Measurements from ENCODE around the gene AOPEP. TPM values are rescaled to one million over a fixed set of nuclear protein-coding genes. Genes with fewer than 3 reads are reported as not detected.

The AOPEP gene
- polyA plus RNA-seq, 1 donor from 2014 or later = 10.0 TPM

- no peaks in the 10 kb centered on the region for H3K27me3 ChIP-seq (ENCODE audit: insufficient read depth, low read depth, low read length)
- H4K20me1 ChIP-seq (ENCODE audit: insufficient read depth) = no peaks in the 10 kb centered on the region
- H3K9me3 ChIP-seq (ENCODE audit: low read length) = no peaks in the 10 kb centered on the region
- no peaks in the 10 kb centered on the region for H3F3A ChIP-seq (ENCODE audit: insufficient read depth, low read length, poor library complexity, severe bottlenecking)
- no peak overlapping the region for H3K27ac ChIP-seq (ENCODE audit: low read length)
- no peak overlapping the region for H2AFZ ChIP-seq (ENCODE audit: low read depth, low read length)
- H3K9me2 ChIP-seq (ENCODE audit: insufficient read depth, low read length) = no peaks in the 10 kb centered on the region
- H3K36me3 ChIP-seq (ENCODE audit: insufficient read depth, low read length) = no peaks in the 10 kb centered on the region
- no peaks in the 10 kb centered on the region for H3K79me2 ChIP-seq (replicated peaks; ENCODE audit: insufficient read depth, low read length)
- TF ChIP-seq TAF1 (IDR thresholded peaks at IDR 0.05; ENCODE audit: low read depth) = no peak
- TF ChIP-seq RAD21 (conservative IDR thresholded peaks at IDR 0.05) = no peak
- TF ChIP-seq SMC3 (conservative IDR thresholded peaks at IDR 0.05; ENCODE audit: poor library complexity) = no peak
- no peak for TF ChIP-seq EZH2 (IDR thresholded peaks at IDR 0.05; ENCODE audit: borderline replicate concordance, insufficient read depth, low read length, poor library complexity, severe bottlenecking)
- TF ChIP-seq EP300 (conservative IDR thresholded peaks at IDR 0.05; ENCODE audit: poor library complexity, severe bottlenecking) = no peak
- no peak overlapping the region for H3K4me2 ChIP-seq (ENCODE audit: low read length)
- no peak overlapping the region for H3K9ac ChIP-seq (ENCODE audit: low read length)
- no peak overlapping the region for H3K4me3 ChIP-seq (ENCODE audit: low read length)
These were observed 398.3 kb downstream of the AOPEP start for GRCh38 chr9:95124582-95125367.

GRCh38 chr9:95125652-95126051, 399.2 kb downstream of the AOPEP start:
- Histone ChIP-seq H3F3A (ENCODE audit: insufficient read depth, low read length, poor library complexity, severe bottlenecking) (no peaks in the 10 kb centered on the region), H3K9me2 (ENCODE audit: insufficient read depth, low read length) (no peaks in the 10 kb centered on the region), H3K27ac (ENCODE audit: low read length) (no peak overlapping the region), H3K79me2 (replicated peaks; ENCODE audit: insufficient read depth, low read length) (no peaks in the 10 kb centered on the region), H3K36me3 (ENCODE audit: insufficient read depth, low read length) (no peaks in the 10 kb centered on the region), H3K9ac (ENCODE audit: low read length) (no peak overlapping the region), H3K27me3 (ENCODE audit: insufficient read depth, low read depth, low read length) (no peaks in the 10 kb centered on the region), H3K4me2 (ENCODE audit: low read length) (no peak overlapping the region), H2AFZ (ENCODE audit: low read depth, low read length) (no peak overlapping the region), H3K4me3 (ENCODE audit: low read length) (no peak overlapping the region), H4K20me1 (ENCODE audit: insufficient read depth) (no peaks in the 10 kb centered on the region), H3K9me3 (ENCODE audit: low read length) (no peaks in the 10 kb centered on the region)
- no peak for TF ChIP-seq POLR2AphosphoS5 (IDR thresholded peaks at IDR 0.05)
- TF ChIP-seq TAF1 (IDR thresholded peaks at IDR 0.05; ENCODE audit: low read depth) = no peak
- no peak for TF ChIP-seq SMC3 (conservative IDR thresholded peaks at IDR 0.05; ENCODE audit: poor library complexity)
- TF ChIP-seq EZH2 (IDR thresholded peaks at IDR 0.05; ENCODE audit: borderline replicate concordance, insufficient read depth, low read length, poor library complexity, severe bottlenecking) = no peak
- no peak for TF ChIP-seq MXI1 (conservative IDR thresholded peaks at IDR 0.05; ENCODE audit: poor library complexity, severe bottlenecking)
- no peak for TF ChIP-seq REST (IDR thresholded peaks at IDR 0.05; ENCODE audit: borderline replicate concordance)
- TF ChIP-seq CTCF (IDR thresholded peaks at IDR 0.05; ENCODE audit: poor library complexity, severe bottlenecking) = no peak
